ENCODE results near the gene PGM2.

DNA sequence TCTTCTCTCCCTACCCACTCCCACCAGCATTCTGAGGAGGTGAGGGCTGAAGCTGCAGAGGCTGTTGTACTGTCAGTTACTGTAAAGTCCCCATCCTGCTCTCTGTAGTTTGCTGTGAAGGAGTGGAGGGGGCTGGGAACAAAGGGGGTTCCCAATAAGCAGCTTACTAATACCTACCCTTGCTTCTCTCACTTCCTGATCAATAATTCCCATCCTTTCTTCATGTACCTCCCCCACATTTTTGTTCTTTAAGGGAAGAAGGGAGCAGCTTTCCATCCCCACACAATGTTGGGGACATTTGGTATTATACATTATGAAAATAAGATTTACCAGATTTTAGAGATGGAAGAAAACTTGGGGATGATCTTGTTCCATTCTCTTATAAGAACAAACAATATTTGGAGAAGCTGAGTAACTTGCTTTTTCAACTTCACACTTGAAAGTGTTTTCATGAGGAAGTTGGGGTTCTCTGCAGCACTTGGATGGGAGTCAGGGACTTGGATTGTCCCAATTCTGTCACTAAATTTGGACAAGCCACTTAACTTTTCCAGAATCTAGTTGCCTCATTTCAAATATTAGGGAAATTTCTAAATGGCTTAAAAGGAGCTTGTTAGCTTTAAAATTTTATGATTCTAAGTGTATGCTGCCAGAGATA is 69.8 kb downstream of the PGM2 start:
- TF ChIP-seq POLR2A (IDR thresholded peaks at IDR 0.05): no peak
- no peak for TF ChIP-seq CTCF (IDR thresholded peaks at IDR 0.05)
- no peak for TF ChIP-seq EP300 (IDR thresholded peaks at IDR 0.05)

Data from sigmoid colon (tissue), 4 donors.